Upper lobe of right lung (tissue), 1 donor: ENCODE data around the gene LRRC36. TPM values are rescaled to one million over a fixed set of nuclear protein-coding genes. Genes with fewer than 3 reads are reported as not detected.
A peak's percentile ranks its signal among the peaks of the same experiment; 100 is the strongest.

ENCODE experiments used
- ATAC-seq: fragments of 200-7000 bp; cut with Tn5 transposase; one replicate; pipeline ENCODE4 v1.9.1; 2020; ENCODE audit warnings: mild to moderate bottlenecking, moderate library complexity
- DNase-seq: peaks from one replicate; pipeline ENCODE4 v3.0.0-alpha.2; 2020
- H3K27ac ChIP-seq: fragments of 200-600 bp; one replicate; pipeline ENCODE4 v1.8.0; 2022
- H3K27me3 ChIP-seq: fragments of 200-600 bp; one replicate; pipeline ENCODE4 v1.8.0; 2022; ENCODE audit warnings: mild to moderate bottlenecking
- H3K36me3 ChIP-seq: fragments of 200-600 bp; one replicate; pipeline ENCODE4 v1.8.0; 2022
- H3K4me1 ChIP-seq: fragments of 200-600 bp; one replicate; pipeline ENCODE4 v1.8.0; 2022
- H3K4me3 ChIP-seq: fragments of 200-600 bp; one replicate; pipeline ENCODE4 v1.8.0; 2022; ENCODE audit warnings: mild to moderate bottlenecking
- H3K9me3 ChIP-seq: fragments of 200-600 bp; one replicate; pipeline ENCODE4 v1.8.0; 2022
- CTCF ChIP-seq: fragments of 200-600 bp; IDR thresholded peaks from one replicate; pipeline ENCODE4 v1.8.0; 2022; ENCODE audit warnings: antibody characterized with exemption
- intact Hi-C: fragments of 100-400 bp; cut with DNase I; formaldehyde crosslinking; loops from one replicate; pipeline ENCODE4 v1.11.0; 2022
- total RNA-seq: library from RNA; stranded (reverse); fragmentation: NEBNext Ultra II Directional; extraction: Animal tissue kit (Norgen Biotek cat#: 25700); gene quantifications from one replicate; pipeline ENCODE4 v1.2.1, GENCODE V29; 2021
- donor health status: DM: no; HTN: yes; CAD: no; lungs with severe emphysema.

The LRRC36 gene
- total RNA-seq, 1 donor from 2014 or later: 27.4 TPM

GRCh38 chr16:67279296-67280089, 47.1 kb upstream of the LRRC36 start, which contains the start of gene PLEKHG4:
PLEKHG4 (plus strand) TSS chr16:67279532; CDS start chr16:67280045, 513 bp downstream.
- ATAC-seq (peak; percentile 97), DNase-seq (peak; percentile 93)
- no peaks in the 10 kb centered on the region for H3K27me3 ChIP-seq
- H3K4me1 ChIP-seq: peaks cover 15% of the 10 kb centered on the region
- intact Hi-C loops: loop anchor here (10.0 kb wide), 1 partner anchor 115 kb away; the partner anchor contains the start of gene TPPP3
- peak; percentile 60 for TF ChIP-seq CTCF
- H3K4me3 ChIP-seq: peak within 1 kb of the TSS; percentile 68
- H3K9me3 ChIP-seq: no peaks in the 10 kb centered on the region
- peak within 1 kb of the TSS; percentile 71 for H3K27ac ChIP-seq
- H3K36me3 ChIP-seq: peaks cover 8% of the 10 kb centered on the region

GRCh38 chr16:67280090-67281015, 46.3 kb upstream of the LRRC36 start:
- Histone ChIP-seq H3K4me1 (peaks cover 15% of the 10 kb centered on the region), H3K36me3 (peaks cover 8% of the 10 kb centered on the region), H3K27ac (no peak overlapping the region), H3K9me3 (no peaks in the 10 kb centered on the region), H3K27me3 (no peaks in the 10 kb centered on the region), H3K4me3 (peak overlapping the region; percentile 68)
- intact Hi-C loops: no loop called here
- no peak for TF ChIP-seq CTCF
- ATAC-seq (no peak), DNase-seq (no peak)

- intact Hi-C loops: no loop called here
Measured at GRCh38 chr16:67281536-67282446, 44.8 kb upstream of the LRRC36 start.

GRCh38 chr16:67282447-67282805, 44.2 kb upstream of the LRRC36 start:
- Histone ChIP-seq H3K4me1 (peaks cover 14% of the 10 kb centered on the region), H3K27me3 (no peaks in the 10 kb centered on the region), H3K36me3 (no peaks in the 10 kb centered on the region), H3K4me3 (no peak overlapping the region), H3K27ac (no peak overlapping the region), H3K9me3 (no peaks in the 10 kb centered on the region)
- ATAC-seq (no peak), DNase-seq (no peak)
- intact Hi-C loops: no loop called here
- TF ChIP-seq CTCF: no peak

More at GRCh38 chr16:67281536-67282446, 44.8 kb upstream of the LRRC36 start:
- H3K36me3 ChIP-seq: no peaks in the 10 kb centered on the region
- H3K9me3 ChIP-seq: no peaks in the 10 kb centered on the region
- DNase-seq (no peak), ATAC-seq (no peak)
- no peaks in the 10 kb centered on the region for H3K27me3 ChIP-seq
- H3K27ac ChIP-seq: no peak overlapping the region
- TF ChIP-seq CTCF: no peak
- no peak overlapping the region for H3K4me3 ChIP-seq
- peaks cover 15% of the 10 kb centered on the region for H3K4me1 ChIP-seq
